HG03457 (cell line): ENCODE results near the gene TGOLN2.
"Not testable (repeated sequence)": the region's sequence is repeated elsewhere in the genome, so short reads cannot be mapped to it uniquely, and the experiment has no call there.

Experiments used
- ATAC-seq: cut with Tn5 transposase; IDR thresholded peaks from one replicate; pipeline ENCODE4 v1.9.1; 2021; ENCODE audit warnings: moderate number of reproducible peaks; ENCODE audit not compliant: unreplicated experiment

The TGOLN2 gene

DNA sequence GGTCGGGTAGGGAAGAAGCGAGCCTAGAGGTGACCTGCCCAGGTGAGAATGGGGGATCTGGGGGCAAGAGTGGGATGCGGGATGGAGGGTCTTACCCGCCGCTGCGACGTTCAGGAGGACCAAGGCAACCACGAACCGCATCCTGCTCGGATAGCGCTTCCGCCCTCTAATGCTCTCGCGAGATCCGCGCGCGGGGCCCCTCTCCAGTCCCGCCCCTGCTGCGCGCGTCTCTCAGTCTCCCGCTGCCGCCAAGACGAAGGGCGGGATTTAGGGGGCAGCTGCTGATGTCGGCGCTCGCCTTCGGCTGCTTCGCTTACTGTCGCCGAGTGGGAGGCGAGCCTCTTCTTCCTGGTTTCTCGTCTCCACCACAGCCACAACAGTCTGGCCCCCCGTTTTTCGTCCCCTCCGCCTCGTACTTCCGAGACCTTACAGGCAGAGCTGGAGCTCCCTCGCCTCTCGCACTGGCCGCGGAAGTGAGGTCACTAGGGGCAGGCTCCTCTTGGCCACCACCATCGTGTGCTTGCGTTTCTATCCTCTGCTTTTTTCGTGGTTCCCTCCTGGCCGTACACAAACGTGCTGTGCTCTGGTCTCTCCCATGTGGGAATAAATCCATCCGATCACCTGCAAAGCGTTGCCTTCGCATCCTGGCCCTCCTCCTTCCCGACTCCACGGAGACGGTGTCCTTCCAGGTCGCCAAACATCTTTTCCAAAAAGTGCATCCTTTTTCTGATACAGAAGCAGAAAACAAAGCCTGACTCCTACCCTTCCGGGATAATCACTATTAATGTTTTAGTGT, at the start of gene TGOLN2:
Gene TGOLN2 (minus strand): TSS at position 168 of the 796 bp plus-strand sequence. CDS start 27 bp downstream, at position 141.
- ATAC-seq = peak; percentile 83

DNA sequence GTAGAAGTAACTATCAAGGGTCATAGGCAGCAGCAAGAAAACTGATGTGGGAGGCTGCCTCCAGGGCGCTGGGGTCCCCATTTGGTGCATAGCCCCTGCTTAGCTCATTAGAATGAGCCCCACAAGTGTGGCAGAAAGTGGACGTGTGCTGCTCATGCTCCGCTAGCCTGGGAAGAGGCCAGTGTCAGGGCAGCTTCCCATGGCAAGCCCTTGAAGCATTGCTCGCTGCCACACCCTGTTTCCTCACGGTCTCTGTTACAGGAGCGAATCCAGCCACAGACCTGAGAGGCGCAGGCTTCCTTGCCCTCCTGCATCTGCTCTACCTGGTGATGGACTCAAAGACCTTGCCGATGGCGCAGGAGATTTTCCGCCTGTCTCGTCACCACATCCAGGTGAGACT, 49.3 kb upstream of the TGOLN2 start:
- no peak for ATAC-seq

DNA sequence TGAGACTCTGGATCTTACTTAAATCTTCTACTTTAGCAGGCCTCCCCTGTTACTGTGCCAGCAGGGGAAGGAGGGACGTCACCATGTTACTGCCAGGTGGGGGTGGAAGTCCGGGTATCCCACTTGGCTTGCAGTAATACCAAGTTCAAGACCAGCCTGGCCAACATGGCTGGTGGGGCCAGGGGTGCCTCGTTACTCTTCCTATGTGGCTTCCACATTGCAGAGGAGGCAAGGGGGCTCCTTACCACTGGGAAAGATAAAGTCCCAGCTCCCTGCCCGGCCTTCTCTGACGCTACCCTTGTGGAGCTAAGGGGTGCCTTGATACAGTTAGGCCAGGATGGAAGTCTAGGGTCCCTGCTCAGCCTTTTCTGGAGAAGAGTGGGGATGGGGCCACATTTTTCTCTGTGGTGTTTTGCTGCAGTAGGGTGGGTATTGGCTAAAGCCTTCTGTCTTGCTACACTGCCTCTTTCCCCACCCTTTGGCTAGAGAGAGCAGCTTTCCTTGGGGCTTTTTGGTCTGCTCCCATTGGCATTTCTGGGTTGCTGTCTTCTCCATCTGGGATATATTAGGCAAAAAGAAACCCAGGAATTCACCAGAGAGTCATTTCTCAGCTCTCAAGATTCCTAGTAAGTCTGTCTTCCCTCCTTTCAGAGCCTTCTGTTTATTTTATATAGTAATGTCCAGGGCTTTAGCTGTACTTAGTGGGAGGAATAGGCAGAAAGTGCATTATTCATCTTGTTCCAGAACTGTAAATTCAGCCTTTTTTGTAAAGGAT, 48.7 kb upstream of the TGOLN2 start:
- no peak for ATAC-seq

DNA sequence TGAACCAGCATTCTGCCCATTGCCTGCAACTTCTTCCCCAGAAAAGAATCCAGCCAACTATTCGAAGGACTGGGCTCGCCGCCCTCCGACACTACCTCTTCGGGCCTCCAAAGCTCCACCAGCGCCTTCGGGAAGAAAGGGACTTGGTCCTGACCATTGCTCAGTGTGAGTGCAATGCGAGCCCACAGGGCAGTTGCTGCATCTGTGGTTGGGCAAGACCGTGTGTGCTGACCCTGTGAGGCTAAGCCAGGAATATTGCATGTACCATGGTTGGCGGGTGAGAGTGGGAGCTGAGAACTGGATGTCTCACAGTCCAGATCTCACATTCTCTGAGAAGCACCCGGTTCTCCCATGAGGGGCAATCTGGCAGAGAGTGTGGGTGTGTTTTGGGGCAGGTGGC, 43.3 kb upstream of the TGOLN2 start:
- ATAC-seq = no peak

DNA sequence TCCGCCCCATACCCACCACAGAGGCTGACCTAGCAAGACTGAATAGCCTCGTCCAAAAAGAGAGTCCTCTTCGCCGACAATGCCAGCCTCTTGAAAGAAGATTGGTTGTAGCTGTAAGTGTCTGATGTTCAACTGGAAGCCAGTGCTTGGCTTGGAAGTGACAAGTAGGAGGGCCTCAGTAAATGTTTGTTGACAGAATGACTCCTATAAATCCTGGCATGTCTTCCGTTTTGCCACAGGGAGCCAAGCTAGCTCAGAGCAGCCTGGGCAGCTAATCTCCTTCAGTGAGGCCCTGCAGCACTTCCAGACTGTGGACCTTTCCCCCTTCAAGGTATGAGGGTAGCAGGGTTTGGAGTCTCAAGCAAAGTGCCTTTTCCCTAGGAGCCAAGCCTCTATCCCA, 41.7 kb upstream of the TGOLN2 start:
- no peak for ATAC-seq

DNA sequence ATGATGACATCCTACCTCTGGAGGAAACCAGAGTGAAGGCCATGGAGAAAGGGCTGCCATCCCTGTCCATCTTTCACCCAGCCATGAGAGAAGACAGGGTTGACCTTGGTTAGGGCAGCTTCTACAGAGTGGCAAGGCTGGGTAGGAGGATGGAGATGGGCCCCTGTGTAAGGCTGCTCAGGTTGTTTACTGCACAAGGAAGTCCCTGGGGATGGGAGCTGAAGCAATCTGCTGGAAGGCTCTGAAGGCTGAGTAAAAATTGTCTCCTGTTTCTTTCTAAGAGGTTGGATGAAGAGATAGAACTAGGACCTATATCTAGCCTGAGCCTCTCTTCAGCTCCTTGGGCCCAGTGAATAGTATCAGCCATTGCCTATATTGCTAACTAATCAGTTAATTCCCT, 41.1 kb upstream of the TGOLN2 start:
- ATAC-seq = no peak

DNA sequence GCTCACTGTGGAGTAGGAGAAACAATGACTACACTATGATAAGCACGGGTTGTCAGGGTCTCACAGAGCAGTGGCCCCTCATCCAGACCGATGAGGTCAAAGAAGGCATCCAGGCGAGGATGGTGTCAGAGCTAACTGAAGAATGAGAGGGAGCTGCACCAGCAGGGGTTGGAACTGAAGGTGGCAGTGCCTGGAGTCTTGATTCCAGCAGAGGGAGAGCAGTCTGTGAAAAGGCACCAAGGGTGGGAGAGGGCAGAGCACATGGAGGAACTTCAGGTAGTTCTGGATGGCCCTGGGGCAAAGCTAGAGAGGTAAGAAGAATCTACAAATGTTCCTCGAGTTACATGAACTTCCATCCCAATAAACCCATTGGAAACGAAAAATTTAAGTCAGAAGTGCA, 39.4 kb upstream of the TGOLN2 start:
- no peak for ATAC-seq

DNA sequence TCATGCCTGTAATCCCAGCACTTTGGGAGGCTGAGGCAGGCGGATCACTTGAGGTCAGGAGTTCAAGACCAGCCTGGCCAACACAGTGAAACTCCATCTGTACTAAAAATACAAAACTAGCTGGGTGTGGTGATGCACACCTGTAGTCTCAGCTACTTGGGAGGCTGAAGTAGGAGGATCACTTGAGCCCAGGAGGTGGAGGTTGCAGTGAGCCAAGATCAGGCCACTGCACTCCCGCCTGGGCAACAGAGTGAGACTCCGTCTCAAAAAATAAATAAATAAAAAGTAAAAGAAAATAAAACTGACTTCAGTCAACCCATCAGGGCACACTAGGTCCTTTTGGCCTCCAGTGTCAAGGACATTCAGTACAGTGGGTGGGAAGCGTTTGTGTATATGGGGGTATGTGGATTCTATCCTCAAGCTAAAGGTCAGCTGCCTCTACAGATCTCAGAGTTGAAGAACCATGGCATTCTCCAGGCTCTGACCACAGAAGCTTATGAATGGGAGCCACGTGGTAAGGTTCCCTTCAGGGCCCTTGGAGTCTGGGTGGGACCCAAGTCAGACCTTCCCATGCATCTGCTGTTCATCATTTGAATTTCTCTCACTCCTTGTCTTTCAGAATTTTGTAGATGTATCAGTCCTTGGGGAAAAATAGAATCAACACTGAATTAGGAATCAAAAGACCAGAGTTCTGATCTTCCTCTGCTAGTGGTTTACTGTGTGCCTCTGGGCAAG, 35.0 kb upstream of the TGOLN2 start:
- not testable (repeated sequence) for ATAC-seq

DNA sequence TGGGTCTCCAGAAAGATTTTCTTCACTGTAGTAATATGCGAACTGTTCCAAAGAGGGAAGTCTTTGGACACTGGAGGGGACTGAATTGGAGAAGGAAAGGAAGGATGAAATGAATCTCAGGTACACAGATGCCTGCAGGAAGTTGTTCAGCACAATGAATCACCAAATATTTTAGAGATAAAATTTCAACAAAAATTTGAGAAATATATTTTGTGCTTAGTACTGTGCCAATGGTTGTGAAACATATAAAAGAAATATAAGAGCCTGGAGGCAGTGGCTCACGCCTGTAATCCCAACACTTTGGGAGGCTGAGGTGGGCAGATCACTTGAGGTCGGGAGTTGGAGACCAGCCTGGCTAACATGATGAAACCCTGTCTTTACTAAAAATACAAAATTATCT, 29.9 kb upstream of the TGOLN2 start:
- ATAC-seq = no peak

DNA sequence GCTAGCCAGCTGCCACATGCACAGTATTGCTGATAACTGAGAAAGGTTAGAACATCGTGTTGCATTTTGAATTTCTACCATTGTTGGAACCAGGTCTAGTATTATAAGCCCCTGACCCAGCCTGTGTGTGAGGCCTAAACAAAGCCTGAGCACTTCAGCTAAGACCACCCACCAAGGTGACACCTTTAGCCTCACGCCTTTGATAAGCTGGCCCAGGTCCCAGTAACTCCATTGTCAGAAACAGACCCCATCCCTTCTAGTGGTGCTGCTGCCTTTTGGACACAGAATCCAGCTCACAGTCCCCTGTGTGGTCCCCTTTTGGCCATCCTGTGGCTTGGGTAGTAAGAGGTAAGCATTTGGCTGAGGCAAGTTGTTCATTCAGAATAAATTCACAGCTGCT, 28.4 kb upstream of the TGOLN2 start:
- ATAC-seq = no peak

DNA sequence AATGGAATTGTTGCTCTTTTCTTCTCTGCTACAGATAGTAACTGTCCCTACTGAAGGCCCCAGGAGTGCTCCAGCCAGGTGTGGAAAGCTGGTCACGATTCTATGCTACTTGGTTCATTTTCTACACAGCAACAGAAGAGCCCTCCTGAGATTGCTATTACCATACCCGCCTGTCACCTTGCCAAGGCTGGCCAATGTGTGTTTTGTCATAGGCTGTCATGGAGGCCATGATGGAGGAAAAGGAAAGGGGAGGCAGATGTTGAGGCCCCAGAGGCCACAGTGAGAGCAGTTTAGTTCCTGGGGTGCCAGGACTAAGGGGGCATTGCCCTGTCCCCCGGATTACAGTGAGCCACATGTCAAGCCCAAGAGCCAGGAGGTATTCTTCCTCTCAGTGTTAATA, 27.7 kb upstream of the TGOLN2 start:
- no peak for ATAC-seq

DNA sequence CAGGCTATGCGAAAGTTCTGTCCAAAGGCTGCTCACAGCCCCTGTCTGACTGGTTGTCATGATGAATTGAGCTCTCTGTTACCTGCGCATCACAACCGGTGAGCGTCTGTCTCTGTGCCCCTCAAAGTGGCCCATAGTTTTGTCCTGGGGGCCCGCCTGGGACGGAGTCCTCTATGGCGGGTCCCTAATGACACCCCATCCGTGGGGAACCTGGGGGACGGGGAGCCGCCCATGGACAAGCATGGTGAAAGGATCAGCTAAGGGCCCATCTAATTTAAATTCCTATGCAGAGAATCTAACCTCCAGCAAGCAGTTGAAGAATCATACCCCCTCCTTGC, 27.3 kb upstream of the TGOLN2 start:
- ATAC-seq = peak; percentile 3

DNA sequence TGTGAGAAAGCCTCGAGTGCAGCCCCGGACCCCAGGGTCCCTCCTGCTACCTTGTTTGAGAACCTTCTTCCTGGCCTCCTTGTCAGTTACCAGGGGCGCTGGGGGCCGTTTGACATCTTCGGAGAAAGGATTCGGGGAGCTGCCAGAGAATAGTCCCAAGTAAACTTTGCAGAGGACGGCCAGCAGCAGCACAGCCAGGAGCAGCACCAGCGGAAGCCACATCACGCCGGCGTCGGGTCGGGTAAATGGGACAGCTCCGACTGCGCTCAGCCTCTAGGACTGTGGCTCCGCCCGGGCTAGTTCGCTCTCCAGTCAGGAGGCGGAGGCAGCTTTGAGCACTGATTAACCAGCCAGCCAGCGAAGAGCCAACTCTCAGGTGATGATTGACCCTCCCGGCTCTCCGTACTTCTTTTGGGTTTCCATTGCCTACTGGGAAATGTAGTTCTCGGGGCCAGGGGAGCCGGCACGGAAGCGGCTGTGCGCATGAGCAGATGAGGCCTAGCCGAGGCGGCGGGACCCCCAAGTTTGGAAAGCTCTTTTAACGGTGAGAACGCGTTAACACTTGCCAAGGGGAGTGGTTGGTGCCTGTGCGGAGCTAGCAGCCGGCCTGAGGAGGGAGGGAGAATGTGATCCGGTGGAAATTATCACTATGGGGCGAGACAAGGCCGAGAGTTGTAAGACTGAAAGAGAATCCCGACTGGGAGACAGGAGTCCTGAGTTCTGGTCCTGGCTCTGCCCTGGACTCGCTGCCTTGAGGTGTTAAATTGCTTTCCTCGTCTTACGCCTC, 26.7 kb upstream of the TGOLN2 start, which contains the start of the genes ELMOD3 and RETSAT:
Gene ELMOD3 (plus strand): TSS at position 484 of the 787 bp plus-strand sequence. CDS start 2,430 bp downstream, outside the sequence.
Gene RETSAT (minus strand): TSS at position 243 of the 787 bp plus-strand sequence. CDS start 21 bp downstream, at position 222.
- peak; percentile 92 for ATAC-seq

DNA sequence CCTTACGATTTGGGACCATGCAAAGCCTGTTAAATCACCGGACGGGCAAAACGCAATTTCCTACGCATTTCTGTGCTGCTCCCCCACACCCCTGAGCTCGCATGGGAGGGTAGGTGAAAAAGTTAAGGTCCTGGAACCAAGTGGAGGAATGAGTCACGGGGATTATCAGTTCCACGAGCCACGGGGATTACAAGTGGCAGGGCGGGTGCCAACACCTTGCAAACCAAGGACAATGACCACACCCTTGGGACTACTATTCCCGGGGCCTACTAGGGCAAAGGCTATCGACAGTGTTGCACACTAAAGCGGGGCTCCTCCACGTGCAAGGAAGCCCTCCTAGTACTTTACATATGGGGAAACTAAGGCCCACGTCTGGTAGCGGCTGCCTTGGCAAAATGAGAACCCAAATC, 26.1 kb upstream of the TGOLN2 start:
- no peak for ATAC-seq

DNA sequence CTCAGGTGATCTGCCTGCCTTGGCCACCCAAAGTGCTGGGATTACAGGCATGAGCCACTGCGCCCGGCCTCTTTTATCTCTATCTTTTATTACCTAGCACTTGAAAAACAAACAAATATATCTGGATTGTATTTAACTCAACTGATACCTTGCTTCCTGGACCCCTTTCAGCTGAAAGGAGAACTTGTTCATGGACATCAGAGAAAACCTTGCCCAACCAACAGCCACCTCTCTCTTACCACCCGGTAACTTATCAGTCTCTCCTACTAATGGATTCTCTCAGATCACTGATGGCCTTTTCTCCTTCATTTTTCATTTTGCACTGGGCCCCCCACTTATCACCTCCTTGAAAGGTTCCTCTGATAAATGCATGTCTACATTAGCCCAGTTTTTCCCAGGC, 19.8 kb upstream of the TGOLN2 start:
- no peak for ATAC-seq

DNA sequence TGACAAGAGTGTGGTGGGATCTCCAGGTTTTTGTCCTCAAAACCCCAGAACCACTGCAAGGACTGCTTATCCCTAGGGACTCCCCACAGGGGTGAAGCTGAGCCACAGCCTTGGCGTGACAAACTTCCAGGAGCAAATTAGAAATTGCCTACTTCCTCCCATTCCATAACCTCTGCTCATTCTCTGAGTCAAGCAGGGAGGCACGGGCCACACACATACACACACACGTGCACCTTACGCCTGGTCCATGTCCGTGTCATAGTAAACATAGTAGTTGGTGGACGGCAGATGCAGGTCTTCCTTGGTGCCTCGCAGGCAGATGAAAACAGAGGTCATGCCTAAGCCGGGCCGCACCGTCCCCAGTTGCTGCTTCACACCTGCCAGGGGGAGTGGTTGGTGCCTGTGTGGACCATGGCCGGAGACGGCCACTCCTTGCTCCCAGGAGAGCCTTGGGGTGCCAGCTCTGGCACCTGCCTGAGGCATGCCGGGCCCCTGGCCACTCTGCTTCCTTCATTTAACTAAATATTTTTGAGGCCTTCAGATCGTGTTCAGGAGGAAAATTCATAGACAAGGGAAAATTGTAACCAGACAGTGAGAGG, 16.7 kb upstream of the TGOLN2 start:
- no peak for ATAC-seq

DNA sequence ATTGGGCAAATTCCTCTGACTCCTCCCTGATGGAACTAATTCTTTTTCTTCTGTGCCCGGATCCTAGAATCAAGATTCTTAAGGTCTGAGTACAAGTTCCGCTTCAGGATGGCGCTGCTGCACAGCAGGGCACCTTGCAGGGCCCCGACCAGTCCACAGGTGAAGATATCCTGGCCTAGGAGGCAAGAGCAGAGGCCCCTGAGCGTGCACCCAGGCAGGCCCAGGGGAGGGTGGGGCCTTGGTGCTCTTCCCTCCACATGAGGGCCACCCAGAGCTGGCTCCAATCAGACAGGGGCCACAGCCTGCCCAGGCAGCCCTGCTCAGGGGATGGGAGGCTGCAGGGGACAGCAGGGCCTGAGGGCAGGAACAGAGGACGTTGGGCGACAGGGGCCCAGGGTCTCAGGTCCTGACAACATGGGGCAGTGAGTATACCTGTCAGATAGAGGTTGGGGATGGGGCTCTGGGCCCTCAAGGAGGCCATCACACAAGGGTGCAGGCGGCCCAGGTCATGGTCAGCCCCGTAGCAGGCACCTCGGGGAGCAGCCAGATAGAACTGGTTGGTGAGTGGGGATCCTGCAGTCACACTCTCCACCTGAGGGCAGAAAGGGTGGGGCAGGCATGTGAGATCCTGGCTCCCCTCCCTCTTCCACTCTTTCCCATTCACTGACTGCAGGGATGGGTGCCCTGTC, 15.6 kb upstream of the TGOLN2 start:
- ATAC-seq = not testable (repeated sequence)

DNA sequence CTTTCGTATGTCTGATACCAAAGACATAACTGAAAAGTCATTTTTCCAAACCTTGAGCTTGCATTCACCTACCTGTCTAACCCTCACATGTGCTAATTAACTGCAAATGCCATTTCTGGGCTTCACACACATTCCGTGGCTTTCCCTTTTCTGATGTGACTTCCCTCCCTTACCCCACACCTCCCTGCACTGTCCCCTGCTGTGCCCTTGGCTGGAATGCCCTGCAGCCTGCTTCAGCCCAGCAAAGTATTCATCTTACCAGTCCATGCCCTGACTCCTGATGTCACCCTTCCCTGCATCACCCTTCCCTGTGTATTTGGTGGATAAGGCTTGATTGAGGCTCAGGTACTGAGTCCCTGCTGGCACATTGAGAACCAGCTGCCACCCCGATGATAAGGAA, 14.4 kb upstream of the TGOLN2 start:
- ATAC-seq = no peak

DNA sequence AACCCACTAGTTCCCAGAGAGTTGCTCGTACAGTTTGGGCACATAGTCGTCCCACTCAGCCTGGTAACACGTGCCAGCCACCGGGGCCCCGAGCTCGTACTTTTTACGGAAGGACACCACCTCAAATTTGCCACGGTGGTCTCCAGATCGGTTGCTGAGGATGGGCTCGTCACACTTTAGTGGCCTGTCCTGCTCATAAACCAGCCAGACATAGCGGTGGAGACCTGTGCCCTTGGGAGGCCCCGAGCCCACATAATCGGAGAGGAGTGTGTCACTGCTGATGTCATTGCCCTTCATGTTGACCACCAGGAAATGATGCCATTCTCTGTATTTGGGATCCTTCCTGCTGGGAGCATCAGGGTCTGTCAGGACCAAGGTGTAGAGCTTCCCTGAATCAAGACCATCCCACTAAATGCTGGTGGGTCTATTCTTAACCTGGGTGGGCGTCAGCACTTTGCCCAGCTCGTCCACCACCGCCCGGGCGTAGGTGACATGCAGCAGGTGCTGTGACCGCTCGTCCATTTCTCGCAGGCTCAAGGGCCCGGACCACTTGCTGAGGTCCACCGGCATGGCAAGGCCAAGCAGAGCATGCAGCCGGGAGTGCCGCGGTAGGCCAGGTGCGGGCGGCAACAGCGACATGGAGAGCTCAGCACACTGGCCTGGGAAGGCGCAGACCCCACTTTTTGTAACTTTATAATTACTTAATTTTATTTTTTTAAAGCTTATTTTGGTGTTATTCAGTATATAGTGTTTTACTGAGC, 13.7 kb upstream of the TGOLN2 start:
- ATAC-seq = no peak
